HG03460 (cell line): Measurements from ENCODE around the gene PEX11B.

Experiments
- ATAC-seq: cut with Tn5 transposase; IDR thresholded peaks from one replicate; pipeline ENCODE4 v1.9.1; 2021; ENCODE audit not compliant: unreplicated experiment

PEX11B gene

GRCh38 chr1:145877923-145878486 lies 40.5 kb downstream of the PEX11B start:
- no peak for ATAC-seq

GRCh38 chr1:145874646-145875045 lies 43.9 kb downstream of the PEX11B start:
- ATAC-seq: no peak

- no peak for ATAC-seq
Measured at GRCh38 chr1:145871994-145872924, 46.3 kb downstream of the PEX11B start.

- no peak for ATAC-seq
Measured at GRCh38 chr1:145868232-145868631, 50.3 kb downstream of the PEX11B start.

- no peak for ATAC-seq
Measured at GRCh38 chr1:145863282-145864018, 55.1 kb downstream of the PEX11B start.
